HCT116 (cell line): ENCODE measurements around the gene LCE1C. TPM values are rescaled to one million over a fixed set of nuclear protein-coding genes. Genes with fewer than 3 reads are reported as not detected.

ENCODE experiments used
- total RNA-seq: library from RNA; stranded (reverse); gene quantifications from one replicate; pipeline ENCODE4 v1.2.1, GENCODE V29; 2021; ENCODE audit not compliant: unreplicated experiment

Gene LCE1C
- total RNA-seq, 1 experiment from 2014 or later, result not detected

Other genes with a start within 250 kb of the LCE1C start
- not detected for gene LCE3E, start 239.9 kb downstream of the LCE1C start, total RNA-seq
- gene LCE3D, start 226.1 kb downstream of the LCE1C start, total RNA-seq, result not detected
- gene LCE3C, start 206.4 kb downstream of the LCE1C start, total RNA-seq, result not detected
- gene LCE3B, start 192.8 kb downstream of the LCE1C start, total RNA-seq, result not detected
- gene LCE3A, start 183.5 kb downstream of the LCE1C start, total RNA-seq, result not detected
- gene LCE2D, start 143.3 kb downstream of the LCE1C start, total RNA-seq, result not detected
- not detected for gene LCE2C, start 131.4 kb downstream of the LCE1C start, total RNA-seq
- not detected for gene LCE2B, start 120.5 kb downstream of the LCE1C start, total RNA-seq
- gene LCE2A, start 108.3 kb downstream of the LCE1C start, total RNA-seq, result not detected
- not detected for gene LCE4A, start 98.5 kb downstream of the LCE1C start, total RNA-seq
- gene KPRP, start 48.6 kb downstream of the LCE1C start, total RNA-seq, result not detected
- gene LCE1F, start 31.5 kb downstream of the LCE1C start, total RNA-seq, result not detected
- not detected for gene LCE1E, start 20.4 kb downstream of the LCE1C start, total RNA-seq
- not detected for gene LCE1D, start 9.9 kb downstream of the LCE1C start, total RNA-seq
- not detected for gene LCE1B, start 5.3 kb upstream of the LCE1C start, total RNA-seq
- gene LCE1A, start 20.8 kb upstream of the LCE1C start, total RNA-seq, result not detected
- not detected for gene LCE6A, start 36.2 kb upstream of the LCE1C start, total RNA-seq
- gene LCE7A, start 53.3 kb upstream of the LCE1C start, total RNA-seq, result not detected
- gene SMCP, start 71.7 kb upstream of the LCE1C start, total RNA-seq, result not detected
- gene IVL, start 101.9 kb upstream of the LCE1C start, total RNA-seq, result not detected
- not detected for gene SPRR5, start 140.6 kb upstream of the LCE1C start, total RNA-seq
- not detected for gene SPRR4, start 164.0 kb upstream of the LCE1C start, total RNA-seq
- not detected for gene SPRR1A, start 177.4 kb upstream of the LCE1C start, total RNA-seq
- not detected for gene SPRR3, start 195.1 kb upstream of the LCE1C start, total RNA-seq
- gene SPRR1B, start 224.6 kb upstream of the LCE1C start, total RNA-seq, result 0.66 TPM
- gene SPRR2D, start 234.5 kb upstream of the LCE1C start, total RNA-seq, result 6.9 TPM